A673 (cell line): ENCODE data around the gene CDK14. TPM values are rescaled to one million over a fixed set of nuclear protein-coding genes. Genes with fewer than 3 reads are reported as not detected.

Experiments used
- BruUV-seq: library from RNA; stranded (reverse); fragments of 400-500 nt; replicated peaks from 2 replicates; lab custom pipeline; 2021; lab: Mats Ljungman, UMichigan
- CTCF ChIA-PET: fragments of 300-600 bp; sonication (Branson Sonifier 250); formaldehyde crosslinking; loops from one replicate; lab custom pipeline; 2022; ENCODE audit warnings: antibody characterized with exemption; lab: Charles Lee
- POLR2A ChIA-PET: fragments of 300-600 bp; sonication (Branson Sonifier 250); formaldehyde crosslinking; loops from one replicate; lab custom pipeline; 2022; ENCODE audit warnings: antibody characterized with exemption; ENCODE audit not compliant: low non-redundant PET; lab: Charles Lee
- DNase-seq: peaks from one replicate; pipeline ENCODE4 v3.0.0-alpha.2; 2015; ENCODE audit warnings: low spot score
- H3K27ac ChIP-seq: fragments of 200-600 bp; sonication (generic); 2 replicates; pipeline ENCODE4 v1.5.1; 2016; ENCODE audit warnings: mixed run types, low read depth, mild to moderate bottlenecking, mixed read lengths, antibody characterized with exemption, low read length; ENCODE audit not compliant: poor library complexity, severe bottlenecking
- H3K27me3 ChIP-seq: fragments of 200-600 bp; sonication (generic); replicated peaks from 2 replicates; pipeline ENCODE4 v1.6.1; 2017; ENCODE audit warnings: mixed run types, low read depth, mild to moderate bottlenecking, mixed read lengths, antibody characterized with exemption, low read length; ENCODE audit not compliant: insufficient read depth, poor library complexity
- H3K36me3 ChIP-seq: fragments of 200-600 bp; sonication (generic); 2 replicates; pipeline ENCODE4 v1.6.1; 2016; ENCODE audit warnings: mixed run types, mild to moderate bottlenecking, mixed read lengths, antibody characterized with exemption, low read length; ENCODE audit not compliant: insufficient read depth, poor library complexity, severe bottlenecking
- H3K4me1 ChIP-seq: fragments of 200-600 bp; sonication (generic); 2 replicates; pipeline ENCODE4 v1.6.1; 2017; ENCODE audit warnings: mixed run types, mild to moderate bottlenecking, mixed read lengths, antibody characterized with exemption, low read length; ENCODE audit not compliant: insufficient read depth, poor library complexity, severe bottlenecking
- H3K4me3 ChIP-seq: fragments of 200-600 bp; sonication (generic); 2 replicates; pipeline ENCODE4 v1.5.1; 2016; ENCODE audit warnings: low read depth, mixed run types, mild to moderate bottlenecking, mixed read lengths, low read length; ENCODE audit not compliant: poor library complexity, severe bottlenecking
- H3K9me3 ChIP-seq: fragments of 200-600 bp; sonication (generic); 2 replicates; pipeline ENCODE4 v1.6.1; 2016; ENCODE audit warnings: mixed run types, low read depth, mild to moderate bottlenecking, mixed read lengths, antibody characterized with exemption, low read length; ENCODE audit not compliant: poor library complexity, severe bottlenecking
- CTCF ChIP-seq: fragments of 300-800, 200-600 bp; sonication (generic); conservative IDR thresholded peaks from 2 replicates; pipeline ENCODE4 v1.5.1; 2017; ENCODE audit warnings: low read depth, mild to moderate bottlenecking, antibody characterized with exemption, low read length, moderate library complexity, mixed read lengths
- EZH2 ChIP-seq: fragments of 200-600 bp; sonication (generic); IDR thresholded peaks from 2 replicates; pipeline ENCODE4 v1.6.1; 2017; ENCODE audit warnings: borderline replicate concordance, low read depth, mild to moderate bottlenecking, mixed read lengths, antibody characterized with exemption, low read length; ENCODE audit not compliant: poor library complexity, severe bottlenecking
- intact Hi-C: fragments of 100-400 bp; cut with micrococcal nuclease; formaldehyde crosslinking; loops from one replicate; pipeline ENCODE4 v1.10.0; 2022; ENCODE audit not compliant: unreplicated experiment
- total RNA-seq: library from RNA; stranded (reverse); gene quantifications from 2 replicates; pipeline ENCODE4 v1.2.3, GENCODE V29; 2021

CDK14 gene
- total RNA-seq, 1 experiment from 2014 or later: 128 TPM

- ChIA-PET POLR2A (no interaction called here), CTCF (no interaction called here)
- Histone ChIP-seq H3K4me1 (peaks cover 30% of the 10 kb centered on the region), H3K4me3 (no peak overlapping the region), H3K9me3 (no peaks in the 10 kb centered on the region), H3K36me3 (no peaks in the 10 kb centered on the region), H3K27ac (peak overlapping the region; percentile 23), H3K27me3 (no peaks in the 10 kb centered on the region)
- DNase-seq: peak; percentile 64
- no TSS peak for BruUV-seq
- intact Hi-C loops: no loop called here
- TF ChIP-seq EZH2 (no peak), CTCF (no peak)
Measured at GRCh38 chr7:91201442-91202113, 605.5 kb downstream of the CDK14 start.

- H3K27me3 ChIP-seq: no peaks in the 10 kb centered on the region
- no peak overlapping the region for H3K27ac ChIP-seq
- no peaks in the 10 kb centered on the region for H3K9me3 ChIP-seq
- no TSS peak for BruUV-seq
- no peak for DNase-seq
- H3K4me3 ChIP-seq: no peak overlapping the region
- intact Hi-C loops: no loop called here
- ChIA-PET CTCF (no interaction called here), POLR2A (interaction anchor here (0.5 kb wide), 1 partner anchor 1117 kb away, joined by 5 read pairs; no protein-coding TSS in a partner anchor)
- peaks cover 7% of the 10 kb centered on the region for H3K4me1 ChIP-seq
- no peaks in the 10 kb centered on the region for H3K36me3 ChIP-seq
- TF ChIP-seq EZH2 (no peak), CTCF (no peak)
Measured at GRCh38 chr7:91206361-91206960, 610.3 kb downstream of the CDK14 start.

GRCh38 chr7:91212582-91212981 lies 616.5 kb downstream of the CDK14 start:
- TF ChIP-seq CTCF (no peak), EZH2 (no peak)
- CTCF ChIA-PET: no interaction called here
- Histone ChIP-seq H3K9me3 (no peaks in the 10 kb centered on the region), H3K27ac (no peak overlapping the region), H3K36me3 (no peaks in the 10 kb centered on the region), H3K27me3 (no peaks in the 10 kb centered on the region), H3K4me3 (no peak overlapping the region), H3K4me1 (peaks cover 13% of the 10 kb centered on the region)
- DNase-seq: peak; percentile 80
- POLR2A ChIA-PET: interaction anchor here (0.6 kb wide), 1 partner anchor 623 kb away, joined by 3 read pairs; no protein-coding TSS in a partner anchor
- no TSS peak for BruUV-seq
- intact Hi-C loops: no loop called here
